Ovary (tissue), 9 donors: ENCODE results near the gene AP5S1. TPM values are rescaled to one million over a fixed set of nuclear protein-coding genes. Genes with fewer than 3 reads are reported as not detected.

Experiments used
- DNase-seq, 5 donors: peaks; one replicate each; pipeline ENCODE4 v3.0.0-alpha.2; 2019 to 2020
- H3K27ac ChIP-seq, 2 donors: fragments of 200-600 bp; one replicate each; pipeline versions ENCODE4 v1.5.1 to v1.8.0; 2019 to 2022
- H3K27me3 ChIP-seq: fragments of 200-600 bp; one replicate; pipeline ENCODE4 v1.8.0; 2022
- H3K36me3 ChIP-seq: fragments of 200-600 bp; sonication (generic); one replicate; pipeline ENCODE4 v1.5.1; 2019
- H3K4me1 ChIP-seq: one replicate; pipeline ENCODE4 v1.8.1; 2013; ENCODE audit warnings: mild to moderate bottlenecking, moderate library complexity; ENCODE audit not compliant: insufficient read depth
- H3K4me3 ChIP-seq: fragments of 200-600 bp; sonication (generic); one replicate; pipeline ENCODE4 v1.5.1; 2017
- H3K9me3 ChIP-seq, 2 donors: fragments of 200-600 bp in 1 of 2; sonication (generic) in 1 of 2; one replicate each; pipeline versions ENCODE4 v1.5.1 to v1.8.1; 2013 to 2019; ENCODE audit warnings: mild to moderate bottlenecking in 1 of 2, moderate library complexity in 1 of 2
- CTCF ChIP-seq, 3 donors: fragments of 450-650 bp in 2 of 3; fragments of 200-600 bp in 1 of 3; IDR thresholded peaks; one replicate each; pipeline versions ENCODE4 v1.5.1 to v1.8.0; 2016 to 2022; ENCODE audit warnings: antibody characterized with exemption in 3 of 3, mild to moderate bottlenecking in 1 of 3
- EP300 ChIP-seq: sonication (generic); formaldehyde crosslinking; IDR thresholded peaks from one replicate; pipeline ENCODE4 v1.6.1; 2017; ENCODE audit warnings: antibody characterized with exemption
- POLR2A ChIP-seq: fragments of 450-650 bp; IDR thresholded peaks from one replicate; pipeline ENCODE4 v1.6.1; 2017; ENCODE audit warnings: antibody characterized with exemption, mild to moderate bottlenecking, moderate library complexity
- WGBS, 3 donors: extraction: QIAGEN DNeasy Blood & Tissue Kit in 1 of 3; methylation state at CpG; one replicate each; pipeline versions ENCODE4 v1.1.5 to v1.1.7; 2013 to 2017; 5-methylcytosine and 5-hydroxymethylcytosine counted together
- intact Hi-C, 4 donors: fragments of 100-400 bp; cut with DNase I; formaldehyde crosslinking; loops; one replicate each; pipeline versions ENCODE4 v1.11.0 to v1.15.1; 2022 to 2023
- polyA plus RNA-seq, 2 donors: library from polyadenylated mRNA; stranded (reverse); fragments of 200-250 nt in 1 of 2; fragments of 350-450 nt in 1 of 2; fragmentation: Illumina TruSeq in 1 of 2; extraction: RNeasy Lipid Tissue Mini Kit (QIAGEN cat#74804) in 1 of 2; gene quantifications; one replicate each; pipeline ENCODE4 v1.2.3, GENCODE V29; 2013 to 2014
- total RNA-seq, 7 donors: library from RNA; depleted of rRNA in 2 of 7; stranded (reverse); fragments of >200 nt in 2 of 7; fragmentation: NEBNext Ultra II Directional in 3 of 7; extraction: Animal tissue kit (Norgen Biotek cat#: 25700) in 3 of 7; gene quantifications; one replicate each; pipeline versions ENCODE4 v1.1.0 to v1.2.4, GENCODE V29; 2016 to 2023
- donor health status: DM: no; HTN: no; CAD: no; lungs with moderate emphysema.
- donor health status: DM: no; HTN: no; CAD: no.
- donor health status: Bipolar disorder and iron deficiency.
- donor health status: DM: yes; HTN: yes; CAD: no.
- donor health status: DM: no; HTN: no; CAD: no.
- donor health status: DM: yes; HTN: yes; CAD: no.

The AP5S1 gene
- total and polyA plus RNA-seq, 9 donors = 2.9 to 15.3 (median 10.4) TPM

- Histone ChIP-seq H3K9me3 (no peaks in the 10 kb centered on the region), H3K27me3 (no peaks in the 10 kb centered on the region), H3K27ac (no peak overlapping the region), H3K4me1 (peaks cover 5% of the 10 kb centered on the region), H3K36me3 (no peaks in the 10 kb centered on the region), H3K4me3 (peak overlapping the region; percentile 37)
- TF ChIP-seq POLR2A (no peak), EP300 (no peak), CTCF (IDR thresholded peaks at IDR 0.05) (no peak)
- intact Hi-C loops = no loop called here
- peak; percentile 68 to 77 (median 72) for DNase-seq
- 3 to 5% (median 4%) methylated on average over 55 to 70 of the region's 70 CpGs for WGBS, 3 donors
Observed at GRCh38 chr20:3777716-3778629, 42.4 kb upstream of the AP5S1 start.

- Histone ChIP-seq H3K4me3 (no peak overlapping the region), H3K4me1 (peaks cover 5% of the 10 kb centered on the region), H3K27me3 (no peaks in the 10 kb centered on the region), H3K9me3 (no peaks in the 10 kb centered on the region), H3K36me3 (no peaks in the 10 kb centered on the region), H3K27ac (no peak overlapping the region)
- TF ChIP-seq EP300 (no peak), POLR2A (no peak), CTCF (IDR thresholded peaks at IDR 0.05) (no peak)
- 50 to 58% (median 53%) methylated on average over 18 of the region's 18 CpGs for WGBS, 3 donors
- intact Hi-C loops = no loop called here
- no peak for DNase-seq
Observed at GRCh38 chr20:3778976-3779375, 41.4 kb upstream of the AP5S1 start.

- Histone ChIP-seq H3K36me3 (no peaks in the 10 kb centered on the region), H3K27ac (peak within 1 kb of the TSS in 1 of 2 donors; percentile 55), H3K4me3 (peak within 1 kb of the TSS; percentile 7), H3K4me1 (peaks cover 18% of the 10 kb centered on the region), H3K27me3 (no peaks in the 10 kb centered on the region), H3K9me3 (no peaks in the 10 kb centered on the region)
- intact Hi-C loops = no loop called here
- WGBS, 3 donors = 11 to 13% (median 12%) methylated on average over 26 to 28 of the region's 28 CpGs
- peak; percentile 72 to 85 (median 76) for DNase-seq
- TF ChIP-seq CTCF (IDR thresholded peaks at IDR 0.05) (peak in 2 of 3 donors; percentile 36 to 45), POLR2A (no peak), EP300 (no peak)
Observed at GRCh38 chr20:3781153-3781910, 39.0 kb upstream of the AP5S1 start, which contains the start of gene SPEF1. Gene SPEF1 (minus strand): TSS chr20:3781448. CDS start chr20:3781287, 161 bp downstream.

GRCh38 chr20:3782597-3782996, 37.8 kb upstream of the AP5S1 start:
- H3K4me3 ChIP-seq = no peak overlapping the region
- TF ChIP-seq EP300 = no peak
- no peak for TF ChIP-seq CTCF (IDR thresholded peaks at IDR 0.05)
- TF ChIP-seq POLR2A = no peak
- intact Hi-C loops = no loop called here
- H3K36me3 ChIP-seq = no peaks in the 10 kb centered on the region
- DNase-seq = no peak
- H3K27me3 ChIP-seq = no peaks in the 10 kb centered on the region
- H3K9me3 ChIP-seq = no peaks in the 10 kb centered on the region
- H3K4me1 ChIP-seq = peaks cover 18% of the 10 kb centered on the region
- no peak overlapping the region for H3K27ac ChIP-seq
- WGBS, 3 donors = 80 to 85% (median 84%) methylated on average over 6 of the region's 6 CpGs
